Measurements from ENCODE around the gene FPGS. TPM values are rescaled to one million over a fixed set of nuclear protein-coding genes. Genes with fewer than 3 reads are reported as not detected.

The FPGS gene
- total RNA-seq, 1 donor from 2014 or later, result 55.4 TPM

DNA sequence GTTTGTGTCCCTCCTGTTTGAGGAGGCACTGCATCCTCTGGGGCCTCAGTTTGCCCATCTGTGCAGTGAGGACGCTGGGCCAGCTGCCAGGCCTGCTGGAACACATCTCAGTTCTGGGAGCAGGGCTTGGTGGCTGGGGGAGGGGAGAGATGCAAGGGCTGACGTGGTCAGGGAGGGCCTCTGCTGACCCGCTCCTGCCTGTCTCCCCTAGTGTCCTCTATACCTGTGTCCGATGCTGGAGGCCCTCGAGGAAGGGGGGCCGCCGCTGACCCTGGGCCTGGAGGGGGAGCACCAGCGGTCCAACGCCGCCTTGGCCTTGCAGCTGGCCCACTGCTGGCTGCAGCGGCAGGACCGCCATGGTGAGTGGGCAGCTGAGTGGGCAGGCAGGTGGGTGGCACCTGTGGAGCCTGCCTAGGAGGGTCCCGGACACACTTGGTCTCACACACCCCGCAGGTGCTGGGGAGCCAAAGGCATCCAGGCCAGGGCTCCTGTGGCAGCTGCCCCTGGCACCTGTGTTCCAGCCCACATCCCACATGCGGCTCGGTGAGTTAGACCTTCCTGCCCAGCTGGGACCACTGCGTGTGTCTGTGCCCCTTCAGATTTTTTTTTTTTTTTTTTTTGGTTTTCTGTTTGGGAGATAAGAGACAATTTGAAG is 5.8 kb downstream of the FPGS start:
- Histone ChIP-seq H3K9me3 (no peaks in the 10 kb centered on the region), H3K36me3 (peaks cover 84% of the 10 kb centered on the region), H3K4me3 (no peak overlapping the region), H3K27me3 (ENCODE audit: low read depth) (no peaks in the 10 kb centered on the region), H3K27ac (no peak overlapping the region), H3K4me1 (peaks cover 35% of the 10 kb centered on the region)
- ATAC-seq (no peak), DNase-seq (no peak)
- TF ChIP-seq CTCF (IDR thresholded peaks at IDR 0.05), result no peak
- intact Hi-C loops (cut with DNase I), result no loop called here

- ATAC-seq, result no peak
Measured at GRCh38 chr9:127809002-127809539, 6.4 kb downstream of the FPGS start.

GRCh38 chr9:127809540-127810377 is 7.1 kb downstream of the FPGS start:
- Histone ChIP-seq H3K27ac (no peak overlapping the region), H3K27me3 (ENCODE audit: low read depth) (no peaks in the 10 kb centered on the region), H3K4me1 (peaks cover 22% of the 10 kb centered on the region), H3K36me3 (peaks cover 96% of the 10 kb centered on the region), H3K9me3 (no peaks in the 10 kb centered on the region), H3K4me3 (peak overlapping the region; percentile 19)
- ATAC-seq (peak; percentile 73 to 77), DNase-seq (peak; percentile 71)
- TF ChIP-seq CTCF (IDR thresholded peaks at IDR 0.05), result no peak
- intact Hi-C loops (cut with DNase I), result no loop called here

More at GRCh38 chr9:127809002-127809539, 6.4 kb downstream of the FPGS start:
- Histone ChIP-seq H3K9me3 (no peaks in the 10 kb centered on the region), H3K27me3 (ENCODE audit: low read depth) (no peaks in the 10 kb centered on the region), H3K4me1 (peaks cover 29% of the 10 kb centered on the region), H3K4me3 (peak overlapping the region; percentile 19), H3K27ac (no peak overlapping the region), H3K36me3 (peaks cover 90% of the 10 kb centered on the region)
- TF ChIP-seq CTCF (IDR thresholded peaks at IDR 0.05), result no peak
- DNase-seq, result no peak
- intact Hi-C loops (cut with DNase I), result no loop called here

- Histone ChIP-seq H3K36me3 (peaks cover 96% of the 10 kb centered on the region), H3K4me3 (no peak overlapping the region), H3K4me1 (peaks cover 15% of the 10 kb centered on the region), H3K27ac (no peak overlapping the region), H3K9me3 (no peaks in the 10 kb centered on the region), H3K27me3 (ENCODE audit: low read depth) (no peaks in the 10 kb centered on the region)
- TF ChIP-seq CTCF (IDR thresholded peaks at IDR 0.05), result no peak
- intact Hi-C loops (cut with DNase I), result no loop called here
- no peak for ATAC-seq
- no peak for DNase-seq
Measured at GRCh38 chr9:127810378-127811187, 7.9 kb downstream of the FPGS start.

- intact Hi-C loops (cut with DNase I), result no loop called here
- ATAC-seq, result no peak
- Histone ChIP-seq H3K4me3 (no peak overlapping the region), H3K36me3 (peaks cover 96% of the 10 kb centered on the region), H3K27ac (no peak overlapping the region), H3K4me1 (peaks cover 12% of the 10 kb centered on the region), H3K27me3 (ENCODE audit: low read depth) (no peaks in the 10 kb centered on the region), H3K9me3 (no peaks in the 10 kb centered on the region)
- DNase-seq, result no peak
- TF ChIP-seq CTCF (IDR thresholded peaks at IDR 0.05), result no peak
Measured at GRCh38 chr9:127812011-127812410, 9.3 kb downstream of the FPGS start.
